AG04449 (cell line): ENCODE data around the gene DOCK4.
A peak's percentile ranks its signal among the peaks of the same experiment; 100 is the strongest.

ENCODE experiments used
- CTCF ChIA-PET: fragments of 350-600 bp; formaldehyde crosslinking; extraction: SDS; loops from one replicate; lab custom pipeline; 2021; ENCODE audit warnings: antibody characterized with exemption; lab: Yijun Ruan, JAX
- POLR2A ChIA-PET: fragments of 400-600, 350-600 bp; formaldehyde crosslinking; extraction: SDS; loops from one replicate; lab custom pipeline; 2020; ENCODE audit warnings: antibody characterized with exemption, inconsistent platforms; lab: Yijun Ruan, JAX
- DNase-seq: peaks from one replicate; pipeline ENCODE4 v3.0.0-alpha.2; 2010; ENCODE audit warnings: low read depth, low spot score
- H3K4me3 ChIP-seq: 2 replicates; pipeline ENCODE4 v1.5.1; 2011; ENCODE audit warnings: low read depth, mild to moderate bottlenecking, control low read depth, low read length
- TF ChIP-seq, protein P1 (sequence below): IDR thresholded peaks from one replicate; pipeline ENCODE4 v1.5.1; 2011; ENCODE audit warnings: mild to moderate bottlenecking, moderate library complexity, low read length, control low read depth, inconsistent platforms; ENCODE audit not compliant: insufficient read depth; ENCODE audit errors: missing control alignments

Gene DOCK4

DNA sequence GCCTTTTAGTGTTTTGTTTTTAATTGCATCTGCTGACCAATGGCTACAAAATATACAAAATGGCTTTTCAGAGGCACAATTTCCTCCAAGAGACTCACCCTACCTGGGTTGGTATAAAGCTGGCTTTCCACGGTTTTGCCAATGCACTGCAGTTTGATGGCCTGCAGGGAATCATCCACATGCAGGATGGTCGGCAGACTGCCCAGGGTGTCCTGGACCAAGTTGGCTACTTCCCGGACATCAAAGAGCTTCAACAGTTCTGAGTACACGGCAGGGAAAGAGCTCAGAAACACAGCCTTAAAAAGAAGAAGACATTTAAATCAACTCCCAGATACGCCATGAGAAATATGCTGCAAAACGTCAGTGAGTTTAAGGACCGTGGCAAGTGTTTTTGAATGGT lies 342.9 kb downstream of the DOCK4 start:
- TF ChIP-seq, protein P1, sequence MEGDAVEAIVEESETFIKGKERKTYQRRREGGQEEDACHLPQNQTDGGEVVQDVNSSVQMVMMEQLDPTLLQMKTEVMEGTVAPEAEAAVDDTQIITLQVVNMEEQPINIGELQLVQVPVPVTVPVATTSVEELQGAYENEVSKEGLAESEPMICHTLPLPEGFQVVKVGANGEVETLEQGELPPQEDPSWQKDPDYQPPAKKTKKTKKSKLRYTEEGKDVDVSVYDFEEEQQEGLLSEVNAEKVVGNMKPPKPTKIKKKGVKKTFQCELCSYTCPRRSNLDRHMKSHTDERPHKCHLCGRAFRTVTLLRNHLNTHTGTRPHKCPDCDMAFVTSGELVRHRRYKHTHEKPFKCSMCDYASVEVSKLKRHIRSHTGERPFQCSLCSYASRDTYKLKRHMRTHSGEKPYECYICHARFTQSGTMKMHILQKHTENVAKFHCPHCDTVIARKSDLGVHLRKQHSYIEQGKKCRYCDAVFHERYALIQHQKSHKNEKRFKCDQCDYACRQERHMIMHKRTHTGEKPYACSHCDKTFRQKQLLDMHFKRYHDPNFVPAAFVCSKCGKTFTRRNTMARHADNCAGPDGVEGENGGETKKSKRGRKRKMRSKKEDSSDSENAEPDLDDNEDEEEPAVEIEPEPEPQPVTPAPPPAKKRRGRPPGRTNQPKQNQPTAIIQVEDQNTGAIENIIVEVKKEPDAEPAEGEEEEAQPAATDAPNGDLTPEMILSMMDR, result no peak
- CTCF ChIA-PET, result interaction anchor here (2.0 to 8.0 kb wide), 3 partner anchors 8 to 550 kb away, joined by 5 to 104 read pairs (median 12); no protein-coding TSS in a partner anchor
- H3K4me3 ChIP-seq, result no peak overlapping the region
- DNase-seq, result no peak
- POLR2A ChIA-PET, result no interaction called here

DNA sequence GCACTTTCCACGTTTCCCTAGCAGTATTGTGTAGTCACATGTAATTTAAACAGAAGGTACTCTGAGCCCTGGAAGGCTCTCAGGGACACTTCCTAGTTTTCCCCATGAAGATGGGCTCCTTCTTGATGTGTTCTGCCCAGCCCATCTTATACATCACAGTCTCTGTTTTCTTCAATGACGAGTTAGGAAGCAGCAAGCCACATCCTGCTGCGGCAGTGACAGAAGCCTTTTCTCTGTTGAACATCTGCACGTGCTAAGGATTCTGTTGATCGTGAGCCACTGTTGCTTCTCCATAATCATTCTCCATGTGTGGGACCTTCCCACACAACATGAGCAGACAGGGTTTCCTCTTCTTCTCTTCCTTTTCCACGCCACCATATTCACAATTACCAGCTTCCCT lies 346.0 kb downstream of the DOCK4 start:
- TF ChIP-seq, protein P1, result no peak
- no peak overlapping the region for H3K4me3 ChIP-seq
- ChIA-PET CTCF (no interaction called here), POLR2A (no interaction called here)
- DNase-seq, result no peak

DNA sequence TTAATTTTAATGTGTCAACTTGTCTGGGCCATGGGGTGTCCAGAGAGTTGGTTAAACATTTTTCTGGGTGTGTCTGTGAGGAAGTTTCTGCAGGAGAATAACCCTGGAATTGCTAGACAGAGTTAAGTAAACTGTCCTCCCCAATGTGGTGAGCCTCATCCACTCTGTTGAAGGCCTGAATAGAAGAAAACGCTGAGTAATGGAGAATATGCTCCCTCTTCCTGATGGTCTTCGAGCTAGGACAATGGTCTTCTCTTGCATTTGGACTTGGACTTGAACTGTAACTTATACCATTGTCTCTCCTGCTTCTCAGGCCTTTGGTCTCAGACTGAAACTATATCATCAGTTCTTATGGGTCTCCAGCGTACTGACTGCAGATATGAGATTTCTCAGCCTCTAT lies 347.9 kb downstream of the DOCK4 start:
- H3K4me3 ChIP-seq, result no peak overlapping the region
- POLR2A ChIA-PET, result no interaction called here
- no peak for DNase-seq
- TF ChIP-seq, protein P1, result no peak
- CTCF ChIA-PET, result interaction anchor here (0.9 to 11.4 kb wide), 4 partner anchors 22 to 114 kb away, joined by 4 to 549 read pairs (median 76); no protein-coding TSS in a partner anchor

DNA sequence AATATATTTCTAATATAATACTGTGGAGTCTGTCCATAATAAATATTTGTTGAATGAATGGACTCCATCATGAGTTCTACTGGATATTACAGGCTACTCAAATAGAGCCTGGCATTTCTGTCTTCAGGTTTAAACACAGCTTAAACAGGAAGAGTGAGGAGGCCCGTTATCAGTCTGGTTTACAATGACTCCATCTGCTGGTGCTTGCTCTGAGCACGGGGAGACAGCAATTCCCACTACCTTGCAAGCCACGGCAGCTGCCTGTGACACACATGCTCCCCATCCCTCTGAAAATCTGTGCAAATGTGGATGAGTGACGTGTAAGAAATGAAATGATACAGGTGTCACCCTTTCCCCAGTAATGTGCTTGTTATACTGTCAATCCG lies 350.4 kb downstream of the DOCK4 start:
- no peak for DNase-seq
- CTCF ChIA-PET, result interaction anchor here (0.6 to 11.4 kb wide), 40 partner anchors 10 to 640 kb away, joined by 3 to 549 read pairs (median 6); partner anchors contain the start of genes DOCK4 and ZNF277
- no peak overlapping the region for H3K4me3 ChIP-seq
- POLR2A ChIA-PET, result interaction anchor here (0.6 to 1.6 kb wide), 2 partner anchors 544 to 595 kb away, joined by 3 to 6 read pairs; partner anchors contain the start of gene IFRD1
- TF ChIP-seq, protein P1, result peak; percentile 49

DNA sequence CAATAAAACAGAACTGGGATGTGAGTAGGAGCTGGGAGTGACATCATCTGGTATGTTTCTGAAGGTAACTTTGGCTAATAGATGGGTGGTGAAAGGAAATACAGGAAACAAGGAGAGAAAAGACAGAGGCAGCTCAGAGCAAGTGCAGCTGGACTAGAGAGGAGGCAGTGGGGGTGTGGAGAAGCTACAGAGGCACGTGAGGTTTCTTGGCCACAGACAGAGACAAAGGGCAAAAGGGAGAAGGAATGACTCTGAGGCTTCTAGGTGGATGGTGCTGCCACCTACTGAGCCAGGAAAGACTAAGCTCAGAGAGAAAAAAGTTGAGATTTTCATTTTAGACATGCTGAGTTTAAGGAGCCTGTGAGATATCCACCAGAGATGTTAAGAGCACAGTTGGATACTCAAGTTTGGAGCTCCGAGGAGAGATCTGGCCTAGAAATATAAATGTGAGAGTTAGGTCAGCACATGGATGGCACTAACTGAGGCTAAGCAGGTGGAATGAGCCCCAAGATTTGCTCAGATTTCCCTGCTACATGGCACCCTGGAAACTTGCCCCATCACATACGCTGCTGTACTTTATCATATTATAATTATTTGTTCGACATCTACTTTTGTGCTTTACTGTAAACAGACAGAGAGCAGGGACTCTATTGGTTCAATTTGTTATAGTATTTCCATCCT lies 350.9 kb downstream of the DOCK4 start:
- POLR2A ChIA-PET, result interaction anchor here (0.6 to 1.6 kb wide), 3 partner anchors 111 to 595 kb away, joined by 3 to 6 read pairs (median 3); partner anchors contain the start of gene IFRD1
- TF ChIP-seq, protein P1, result peak; percentile 65
- peak; percentile 9 for DNase-seq
- CTCF ChIA-PET, result interaction anchor here (0.7 to 11.4 kb wide), 44 partner anchors 11 to 641 kb away, joined by 3 to 549 read pairs (median 6); partner anchors contain the start of genes DOCK4 and ZNF277
- H3K4me3 ChIP-seq, result no peak overlapping the region
